HG02870 (cell line): Measurements from ENCODE around the gene WDPCP.
A peak's percentile ranks its signal among the peaks of the same experiment; 100 is the strongest.
"Not testable (repeated sequence)": the region's sequence is repeated elsewhere in the genome, so short reads cannot be mapped to it uniquely, and the experiment has no call there.

ENCODE experiments used
- ATAC-seq: cut with Tn5 transposase; IDR thresholded peaks from one replicate; pipeline ENCODE4 v1.9.1; 2021; ENCODE audit warnings: mild to moderate bottlenecking, moderate library complexity; ENCODE audit not compliant: unreplicated experiment

The WDPCP gene

DNA sequence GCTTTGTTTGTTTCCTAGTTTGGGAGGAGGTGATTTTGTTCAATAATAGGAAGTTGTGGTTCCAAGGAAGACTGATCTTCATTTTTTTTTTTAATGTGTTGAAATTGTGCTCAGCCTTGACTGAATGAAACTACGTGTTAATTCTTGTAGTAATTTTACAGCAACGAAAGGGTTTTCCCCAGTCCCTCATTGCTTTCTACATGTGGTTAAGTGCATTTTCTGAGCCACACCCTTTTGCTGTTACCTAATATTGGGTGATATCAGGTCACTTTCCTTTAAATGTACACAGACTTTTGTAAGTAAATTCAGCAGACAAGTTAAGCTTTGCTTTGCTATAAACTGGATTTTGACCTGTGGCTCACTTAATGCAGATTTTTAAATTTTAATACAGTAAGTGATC is 464.1 kb downstream of the WDPCP start:
- ATAC-seq: peak; percentile 78

DNA sequence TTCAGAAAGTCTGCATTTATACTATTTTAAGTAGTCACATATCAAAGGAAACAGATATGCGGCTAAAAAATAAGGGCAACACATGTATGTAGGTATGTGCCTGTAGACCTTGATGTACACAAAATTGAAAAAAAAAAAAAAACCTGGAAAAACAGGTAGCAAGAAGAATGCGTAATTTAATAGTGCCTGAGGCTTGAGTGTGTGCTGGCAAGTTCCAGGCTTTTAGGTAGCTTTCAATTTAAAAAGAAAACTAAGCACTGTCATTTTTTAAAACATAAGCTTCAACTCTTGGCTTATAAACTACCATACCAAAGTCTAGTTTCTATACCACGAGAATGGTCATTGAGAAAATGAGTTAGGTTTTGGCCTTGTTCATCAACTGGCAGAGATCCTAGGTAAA is 465.4 kb downstream of the WDPCP start:
- ATAC-seq: no peak

GRCh38 chr2:63121055-63121834 is 467.0 kb downstream of the WDPCP start:
- ATAC-seq: no peak

- no peak for ATAC-seq
Measured at GRCh38 chr2:63118821-63119220, 469.5 kb downstream of the WDPCP start.

DNA sequence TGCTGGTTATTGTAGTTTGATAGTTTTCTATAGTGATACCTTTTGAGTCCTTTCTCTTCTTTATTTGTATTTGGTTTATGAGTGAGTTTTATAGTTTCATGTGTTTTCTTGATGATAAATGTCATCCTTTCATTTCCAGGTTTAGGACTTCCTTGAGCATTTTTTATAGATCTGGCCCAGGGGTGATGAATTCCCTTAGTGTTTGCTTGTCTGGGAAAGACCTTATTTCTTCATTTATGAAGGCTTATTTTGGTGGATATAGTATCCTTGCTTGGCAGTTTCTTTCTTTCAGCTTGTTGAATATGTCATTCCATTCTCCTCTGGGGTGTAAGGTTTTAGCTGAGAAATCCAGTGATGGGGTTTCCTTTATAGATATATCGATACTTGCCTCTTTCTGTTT is 483.8 kb downstream of the WDPCP start:
- ATAC-seq: no peak

- ATAC-seq: no peak
Measured at GRCh38 chr2:63101954-63102353, 486.3 kb downstream of the WDPCP start.

DNA sequence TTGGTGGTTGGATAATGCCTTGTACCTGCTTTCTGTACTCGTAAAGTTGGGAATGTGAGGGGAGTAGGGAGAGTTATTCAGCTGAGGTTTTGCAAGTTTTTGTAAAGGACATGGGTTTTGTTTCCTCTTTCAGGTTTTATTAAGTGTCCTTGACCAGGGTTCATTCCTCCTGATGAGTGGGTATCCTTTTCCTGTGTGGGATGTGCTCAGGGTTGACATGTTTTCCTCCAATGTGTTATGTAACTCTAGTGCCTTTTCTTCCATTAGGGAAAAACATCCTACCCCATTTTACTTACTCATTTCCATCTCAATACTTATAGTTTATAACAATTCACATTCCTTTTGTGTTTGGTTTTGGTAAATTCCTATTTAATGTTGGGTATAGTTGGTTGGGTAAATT is 489.2 kb downstream of the WDPCP start:
- no peak for ATAC-seq

- ATAC-seq: no peak
Measured at GRCh38 chr2:63096491-63096890, 491.8 kb downstream of the WDPCP start.

- no peak for ATAC-seq
Measured at GRCh38 chr2:63093502-63093901, 494.8 kb downstream of the WDPCP start.

GRCh38 chr2:63092857-63093256 is 495.4 kb downstream of the WDPCP start:
- ATAC-seq: no peak

DNA sequence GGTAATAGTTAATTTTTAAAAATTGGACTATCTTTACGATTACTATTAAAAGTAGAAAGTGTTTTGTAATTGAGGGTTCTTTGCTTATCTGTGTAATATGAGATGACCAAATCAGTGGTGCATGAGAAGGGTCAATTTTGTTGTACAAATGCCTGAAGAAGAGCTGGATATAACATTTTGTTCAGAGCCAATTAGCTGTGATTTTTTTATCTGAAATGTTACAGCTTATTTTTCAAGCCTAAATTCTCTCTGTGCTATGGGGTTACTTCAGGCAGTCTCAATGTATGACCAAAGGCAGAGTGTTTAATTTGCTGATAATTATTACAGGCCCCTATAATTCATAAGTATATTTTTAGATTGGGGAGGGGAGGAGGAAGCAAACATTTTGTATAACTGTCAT is 495.9 kb downstream of the WDPCP start:
- no peak for ATAC-seq

GRCh38 chr2:63086687-63087086 is 501.6 kb downstream of the WDPCP start:
- no peak for ATAC-seq

DNA sequence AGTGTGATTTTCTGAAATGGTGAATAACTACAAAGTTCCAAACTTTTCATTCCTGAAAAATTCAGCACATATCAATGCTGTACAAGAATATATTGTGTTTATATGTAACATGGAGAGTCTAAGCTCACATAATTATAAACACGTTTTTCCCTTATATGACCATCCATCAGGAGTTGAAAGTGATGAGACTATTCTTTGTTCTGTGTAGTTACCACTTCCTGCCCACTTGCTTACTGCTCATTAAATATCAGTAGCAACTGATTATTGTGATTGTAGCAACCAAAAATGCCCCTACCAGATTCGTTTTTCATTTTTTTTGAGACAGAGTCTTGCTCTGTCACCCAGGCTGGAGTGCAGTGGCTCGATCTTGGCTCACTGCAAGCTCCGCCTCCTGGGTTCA is 506.9 kb downstream of the WDPCP start:
- ATAC-seq: no peak

DNA sequence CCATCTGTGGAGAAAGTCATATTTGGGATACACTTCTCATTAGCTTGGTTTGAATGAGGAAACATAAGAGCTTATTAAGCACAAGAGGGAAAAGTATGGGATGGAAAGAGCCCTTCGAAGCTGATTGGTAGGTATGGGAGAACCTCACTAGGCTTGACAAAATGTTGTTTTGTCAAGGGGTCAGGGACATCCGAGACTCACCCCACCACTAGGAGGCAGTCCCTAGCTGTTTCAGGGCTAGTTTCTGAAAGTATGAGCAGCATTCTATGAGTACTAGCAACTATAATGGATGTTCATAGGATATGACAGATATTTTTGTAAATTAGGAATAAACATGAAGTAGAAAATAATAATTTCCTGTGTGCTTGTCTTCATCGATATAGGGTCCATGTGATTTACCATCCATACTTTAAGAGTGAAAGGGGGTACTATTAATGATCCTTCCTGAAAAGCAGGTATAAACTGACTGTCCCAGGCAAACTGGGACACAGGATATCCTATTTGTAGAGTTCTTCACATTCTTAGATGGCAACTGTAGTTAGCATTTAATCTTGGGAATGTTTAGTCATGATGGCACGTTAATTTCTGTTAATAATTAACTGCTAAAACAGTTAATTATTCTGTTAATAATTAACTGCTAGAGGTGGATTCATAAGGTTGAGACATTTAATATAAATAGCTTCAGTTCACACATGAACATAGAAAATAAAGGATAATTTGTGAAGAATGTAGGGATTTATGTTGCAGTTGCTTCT is 509.2 kb downstream of the WDPCP start:
- peak; percentile 47 for ATAC-seq

- ATAC-seq: not testable (repeated sequence)
Measured at GRCh38 chr2:63074399-63074798, 513.9 kb downstream of the WDPCP start.

GRCh38 chr2:63073994-63074393 is 514.3 kb downstream of the WDPCP start:
- no peak for ATAC-seq

DNA sequence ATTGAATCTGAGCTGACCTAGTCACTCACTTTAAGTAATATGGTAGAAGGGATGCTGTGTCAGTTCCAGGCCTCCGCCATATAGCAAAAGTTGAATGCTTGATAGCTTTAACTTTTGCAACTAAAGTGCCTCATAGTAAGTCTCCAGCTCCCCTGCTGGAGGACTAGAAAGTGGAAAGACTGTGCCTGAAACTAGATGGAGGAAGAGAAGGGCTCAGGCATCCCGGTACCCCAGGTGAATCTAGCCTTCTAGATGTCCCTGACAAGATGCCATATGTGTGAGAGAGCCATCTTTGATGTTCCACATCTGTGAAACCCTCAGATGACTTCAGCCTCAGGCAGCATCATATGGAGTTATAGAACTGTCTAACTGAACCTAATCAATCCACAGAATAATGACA is 516.6 kb downstream of the WDPCP start:
- ATAC-seq: no peak
